Measurements from ENCODE around the gene DAB2. TPM values are rescaled to one million over a fixed set of nuclear protein-coding genes. Genes with fewer than 3 reads are reported as not detected.

DAB2 gene
- total RNA-seq, 1 donor from 2014 or later, result 33.6 TPM

DNA sequence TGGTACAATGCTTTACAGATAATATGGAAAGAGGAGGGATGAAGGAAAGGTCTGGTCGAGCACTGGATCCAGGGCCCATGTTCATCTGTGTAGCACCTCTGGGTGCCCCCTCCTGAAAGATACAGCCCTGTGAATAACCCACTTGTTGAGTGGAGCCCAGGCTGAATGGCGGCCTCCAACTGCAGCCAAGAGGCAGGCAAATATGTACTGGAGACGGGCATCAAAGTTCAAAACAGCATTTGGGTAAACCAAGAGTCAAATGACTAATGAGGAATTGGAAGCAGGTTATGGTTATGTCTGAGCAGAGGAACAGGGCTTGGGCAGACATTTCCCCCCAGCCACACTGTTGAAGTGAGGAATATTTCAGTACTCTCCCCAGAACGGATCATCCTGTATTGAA, 61.6 kb downstream of the DAB2 start:
- no peak for DNase-seq (ENCODE audit: low spot score in 2 of 2)
- TF ChIP-seq, protein P1, sequence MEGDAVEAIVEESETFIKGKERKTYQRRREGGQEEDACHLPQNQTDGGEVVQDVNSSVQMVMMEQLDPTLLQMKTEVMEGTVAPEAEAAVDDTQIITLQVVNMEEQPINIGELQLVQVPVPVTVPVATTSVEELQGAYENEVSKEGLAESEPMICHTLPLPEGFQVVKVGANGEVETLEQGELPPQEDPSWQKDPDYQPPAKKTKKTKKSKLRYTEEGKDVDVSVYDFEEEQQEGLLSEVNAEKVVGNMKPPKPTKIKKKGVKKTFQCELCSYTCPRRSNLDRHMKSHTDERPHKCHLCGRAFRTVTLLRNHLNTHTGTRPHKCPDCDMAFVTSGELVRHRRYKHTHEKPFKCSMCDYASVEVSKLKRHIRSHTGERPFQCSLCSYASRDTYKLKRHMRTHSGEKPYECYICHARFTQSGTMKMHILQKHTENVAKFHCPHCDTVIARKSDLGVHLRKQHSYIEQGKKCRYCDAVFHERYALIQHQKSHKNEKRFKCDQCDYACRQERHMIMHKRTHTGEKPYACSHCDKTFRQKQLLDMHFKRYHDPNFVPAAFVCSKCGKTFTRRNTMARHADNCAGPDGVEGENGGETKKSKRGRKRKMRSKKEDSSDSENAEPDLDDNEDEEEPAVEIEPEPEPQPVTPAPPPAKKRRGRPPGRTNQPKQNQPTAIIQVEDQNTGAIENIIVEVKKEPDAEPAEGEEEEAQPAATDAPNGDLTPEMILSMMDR (IDR thresholded peaks at IDR 0.05), result no peak
- no peaks in the 10 kb centered on the region for H3K4me1 ChIP-seq
- H3K4me3 ChIP-seq, result no peak overlapping the region
- no peaks in the 10 kb centered on the region for H3K27me3 ChIP-seq
- H3K27ac ChIP-seq, result no peak overlapping the region
- intact Hi-C loops (cut with DNase I), result no loop called here
- no peaks in the 10 kb centered on the region for H3K36me3 ChIP-seq
- H3K9me3 ChIP-seq, result no peaks in the 10 kb centered on the region

DNA sequence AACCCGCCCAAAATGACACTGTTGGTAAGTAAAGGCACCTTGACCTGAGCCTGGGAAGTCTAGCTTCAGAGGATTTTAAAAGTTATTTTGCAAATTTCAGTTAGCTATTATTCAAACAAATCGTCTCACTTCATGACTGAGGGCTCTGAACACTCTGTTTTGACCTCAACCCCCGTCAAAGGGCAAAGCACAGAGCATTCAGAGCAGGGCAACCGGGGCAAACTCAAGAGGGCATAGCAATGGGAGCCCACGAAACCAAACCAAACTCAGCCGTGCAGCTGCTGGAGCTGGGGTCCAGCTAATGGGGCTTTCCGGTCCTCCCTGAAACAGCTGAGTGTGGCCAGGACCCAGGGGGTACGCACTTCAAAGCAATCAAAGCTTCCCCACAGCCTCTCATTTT, 62.1 kb downstream of the DAB2 start:
- no peaks in the 10 kb centered on the region for H3K36me3 ChIP-seq
- intact Hi-C loops (cut with DNase I), result no loop called here
- no peak for DNase-seq (ENCODE audit: low spot score in 2 of 2)
- no peaks in the 10 kb centered on the region for H3K27me3 ChIP-seq
- no peak overlapping the region for H3K27ac ChIP-seq
- TF ChIP-seq, protein P1 (IDR thresholded peaks at IDR 0.05), result no peak
- no peaks in the 10 kb centered on the region for H3K4me1 ChIP-seq
- H3K9me3 ChIP-seq, result no peaks in the 10 kb centered on the region
- H3K4me3 ChIP-seq, result no peak overlapping the region

DNA sequence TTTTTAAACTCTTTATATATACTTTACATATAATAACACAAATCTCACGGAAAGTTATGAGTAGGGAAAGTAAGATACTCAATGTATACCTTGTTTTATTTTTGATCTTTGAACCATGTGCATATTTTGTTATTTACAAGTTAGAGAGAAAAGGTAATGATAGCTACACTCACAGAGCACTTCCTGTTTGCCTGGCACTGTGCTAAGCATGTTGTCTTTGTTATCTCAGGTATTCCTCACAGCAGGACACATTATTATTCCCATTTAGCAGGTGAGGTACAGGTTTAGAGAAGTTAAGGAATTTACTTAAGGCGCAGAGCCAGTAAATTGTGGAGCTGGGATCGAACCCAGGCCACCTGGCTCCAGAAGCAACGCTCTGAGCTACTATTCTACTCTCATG, 63.5 kb downstream of the DAB2 start:
- TF ChIP-seq, protein P1 (IDR thresholded peaks at IDR 0.05), result no peak
- Histone ChIP-seq H3K9me3 (no peaks in the 10 kb centered on the region), H3K4me3 (no peak overlapping the region), H3K27me3 (no peaks in the 10 kb centered on the region), H3K27ac (no peak overlapping the region), H3K36me3 (no peaks in the 10 kb centered on the region), H3K4me1 (no peaks in the 10 kb centered on the region)
- intact Hi-C loops (cut with DNase I), result no loop called here
- DNase-seq (ENCODE audit: low spot score in 2 of 2), result no peak

DNA sequence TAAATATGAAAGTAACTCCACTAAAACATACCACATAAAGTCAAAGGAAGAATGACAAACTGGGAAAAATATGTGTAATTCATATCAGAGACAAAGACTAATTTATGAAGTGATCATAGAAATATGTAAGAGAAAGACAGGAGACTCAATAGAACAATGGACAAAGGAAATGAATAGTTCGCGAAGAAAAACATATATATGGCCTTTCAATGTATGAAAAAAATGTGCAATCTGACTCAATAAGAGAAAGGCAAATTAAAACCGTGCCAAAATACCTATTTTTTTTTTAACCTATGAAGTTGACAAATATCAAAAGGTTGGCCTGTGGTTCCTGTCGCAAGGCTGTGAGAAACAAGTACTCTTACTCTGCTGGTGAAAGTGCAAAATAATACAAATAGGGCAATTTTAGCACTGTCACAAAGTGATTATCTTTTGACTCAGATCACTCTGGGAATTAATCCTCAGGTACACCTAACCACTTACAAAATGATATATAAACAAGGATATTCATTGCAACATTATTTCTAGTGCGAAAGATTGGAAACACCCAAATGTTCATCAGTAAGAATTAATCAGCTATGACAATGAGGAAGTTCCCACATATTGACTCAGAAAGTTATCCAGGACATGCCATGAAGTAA, 64.2 kb downstream of the DAB2 start:
- TF ChIP-seq, protein P1 (IDR thresholded peaks at IDR 0.05), result no peak
- no peak overlapping the region for H3K4me3 ChIP-seq
- no peaks in the 10 kb centered on the region for H3K4me1 ChIP-seq
- no peaks in the 10 kb centered on the region for H3K9me3 ChIP-seq
- intact Hi-C loops (cut with DNase I), result no loop called here
- no peak overlapping the region for H3K27ac ChIP-seq
- H3K36me3 ChIP-seq, result no peaks in the 10 kb centered on the region
- no peak for DNase-seq (ENCODE audit: low spot score in 2 of 2)
- H3K27me3 ChIP-seq, result no peaks in the 10 kb centered on the region

DNA sequence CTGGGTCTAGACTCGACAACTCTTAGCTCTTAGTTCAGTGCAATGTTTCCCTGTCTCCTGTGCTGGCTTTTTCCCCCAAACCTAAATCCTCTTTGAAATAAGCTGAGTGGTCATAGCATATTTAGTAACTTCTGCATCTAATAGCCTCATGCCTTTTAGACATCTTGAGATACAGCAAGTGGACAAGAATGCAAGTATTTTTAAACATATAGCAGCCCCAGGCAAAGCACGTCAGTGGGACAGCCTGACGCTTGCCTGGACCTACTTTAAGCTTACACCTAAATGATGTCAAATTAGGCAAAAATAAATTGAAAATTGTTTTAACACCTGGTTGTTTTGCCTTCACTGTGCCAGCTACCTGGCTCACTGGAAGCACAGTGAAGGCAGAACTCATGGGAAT, 68.5 kb downstream of the DAB2 start:
- H3K4me1 ChIP-seq, result no peaks in the 10 kb centered on the region
- no peaks in the 10 kb centered on the region for H3K9me3 ChIP-seq
- intact Hi-C loops (cut with DNase I), result no loop called here
- DNase-seq (ENCODE audit: low spot score in 2 of 2), result no peak
- no peaks in the 10 kb centered on the region for H3K36me3 ChIP-seq
- H3K27me3 ChIP-seq, result no peaks in the 10 kb centered on the region
- H3K27ac ChIP-seq, result no peak overlapping the region
- no peak overlapping the region for H3K4me3 ChIP-seq
- TF ChIP-seq, protein P1 (IDR thresholded peaks at IDR 0.05), result no peak

DNA sequence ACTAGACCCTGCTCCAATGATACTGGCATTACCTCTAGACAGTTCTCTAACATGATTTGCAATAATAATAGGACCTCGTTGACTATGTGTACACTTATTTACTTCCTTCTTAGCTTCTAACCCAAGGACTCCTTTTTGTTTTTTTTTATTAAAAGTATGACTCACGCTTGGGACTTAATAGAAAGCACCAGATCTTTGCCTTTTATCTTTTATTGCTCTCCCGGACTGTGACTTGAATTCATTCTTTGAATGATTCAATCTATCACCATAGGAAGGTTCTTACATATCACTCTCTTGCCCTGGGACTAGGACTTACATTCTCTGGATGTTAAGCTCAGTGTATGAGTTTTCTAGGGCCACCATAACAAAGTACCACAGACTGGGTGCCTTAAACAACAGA, 69.5 kb downstream of the DAB2 start:
- TF ChIP-seq, protein P1 (IDR thresholded peaks at IDR 0.05), result no peak
- H3K4me1 ChIP-seq, result no peaks in the 10 kb centered on the region
- H3K36me3 ChIP-seq, result no peaks in the 10 kb centered on the region
- H3K9me3 ChIP-seq, result no peaks in the 10 kb centered on the region
- H3K27me3 ChIP-seq, result no peaks in the 10 kb centered on the region
- intact Hi-C loops (cut with DNase I), result no loop called here
- H3K4me3 ChIP-seq, result no peak overlapping the region
- DNase-seq (ENCODE audit: low spot score in 2 of 2), result no peak
- no peak overlapping the region for H3K27ac ChIP-seq

Measured in ascending aorta (tissue), 2 donors.